ENCODE results near the gene CAMK1D.

DNA sequence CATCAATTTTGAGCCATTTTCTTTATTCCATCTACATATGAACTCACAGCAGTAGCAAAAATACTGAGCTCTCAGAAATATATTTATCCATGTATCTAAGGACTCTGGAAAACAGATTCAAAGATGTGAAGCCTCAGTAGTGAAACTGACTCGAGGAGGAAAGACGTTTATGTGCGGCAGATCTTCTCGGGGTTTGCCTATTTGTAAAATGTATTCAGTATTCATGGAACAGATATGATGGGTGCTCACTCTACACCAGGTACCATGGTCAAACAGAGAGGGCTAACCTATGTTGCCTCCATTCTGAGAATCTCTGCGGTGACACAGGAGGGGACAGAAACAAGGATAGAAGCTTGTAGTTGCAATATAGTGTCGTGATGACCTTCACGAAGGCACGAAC is 93.7 kb downstream of the CAMK1D start:
- TF ChIP-seq, protein P1, sequence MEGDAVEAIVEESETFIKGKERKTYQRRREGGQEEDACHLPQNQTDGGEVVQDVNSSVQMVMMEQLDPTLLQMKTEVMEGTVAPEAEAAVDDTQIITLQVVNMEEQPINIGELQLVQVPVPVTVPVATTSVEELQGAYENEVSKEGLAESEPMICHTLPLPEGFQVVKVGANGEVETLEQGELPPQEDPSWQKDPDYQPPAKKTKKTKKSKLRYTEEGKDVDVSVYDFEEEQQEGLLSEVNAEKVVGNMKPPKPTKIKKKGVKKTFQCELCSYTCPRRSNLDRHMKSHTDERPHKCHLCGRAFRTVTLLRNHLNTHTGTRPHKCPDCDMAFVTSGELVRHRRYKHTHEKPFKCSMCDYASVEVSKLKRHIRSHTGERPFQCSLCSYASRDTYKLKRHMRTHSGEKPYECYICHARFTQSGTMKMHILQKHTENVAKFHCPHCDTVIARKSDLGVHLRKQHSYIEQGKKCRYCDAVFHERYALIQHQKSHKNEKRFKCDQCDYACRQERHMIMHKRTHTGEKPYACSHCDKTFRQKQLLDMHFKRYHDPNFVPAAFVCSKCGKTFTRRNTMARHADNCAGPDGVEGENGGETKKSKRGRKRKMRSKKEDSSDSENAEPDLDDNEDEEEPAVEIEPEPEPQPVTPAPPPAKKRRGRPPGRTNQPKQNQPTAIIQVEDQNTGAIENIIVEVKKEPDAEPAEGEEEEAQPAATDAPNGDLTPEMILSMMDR (IDR thresholded peaks at IDR 0.05; ENCODE audit: poor library complexity) = no peak
- TF ChIP-seq EZH2 (IDR thresholded peaks at IDR 0.05; ENCODE audit: borderline replicate concordance) = no peak

Data from hepatocyte (in vitro differentiated cells).